Measurements from ENCODE around the gene ZBED1.

- TF ChIP-seq TBL1XR1 (IDR thresholded peaks at IDR 0.05; ENCODE audit: low read length in 2 of 2) (no peak), SMAD3 (CRISPR knock-in tag; conservative IDR thresholded peaks at IDR 0.05) (no peak), NCOA2 (IDR thresholded peaks at IDR 0.05; ENCODE audit: partially characterized antibody in 2 of 2) (no peak), MYNN (IDR thresholded peaks at IDR 0.05) (no peak), MYNN (CRISPR knock-in tag; IDR thresholded peaks at IDR 0.05) (no peak), RBBP5 (IDR thresholded peaks at IDR 0.05; ENCODE audit: borderline replicate concordance, insufficient read depth, low read length, poor library complexity, severe bottlenecking) (no peak), STAT6 (CRISPR knock-in tag; IDR thresholded peaks at IDR 0.05) (no peak), JUND (IDR thresholded peaks at IDR 0.05; ENCODE audit: borderline replicate concordance, low read depth, low read length) (no peak), JUND (tag; IDR thresholded peaks at IDR 0.05; ENCODE audit: borderline replicate concordance, low read depth, low read length) (no peak), HMGN3 (IDR thresholded peaks at IDR 0.05; ENCODE audit: borderline replicate concordance, extremely low read depth, insufficient read length, low read depth, low read length) (no peak), GTF3C2 (IDR thresholded peaks at IDR 0.05; ENCODE audit: borderline replicate concordance, extremely low read depth, insufficient read length) (no peak), PRPF4 (IDR thresholded peaks at IDR 0.05; ENCODE audit: insufficient read depth, low read depth, low read length, poor library complexity, severe bottlenecking) (no peak)
Measured at GRCh38 chrX:2489446-2490445, 11.0 kb downstream of the ZBED1 start.
